Limb (tissue), 2 donors: ENCODE data around the gene CCL1.

ENCODE experiments used
- DNase-seq, 2 donors: peaks; one replicate each; pipeline ENCODE4 v3.0.0-alpha.2; 2016; ENCODE audit errors: extremely low spot score in 2 of 2

The CCL1 gene

GRCh38 chr17:34363183-34363661 lies at the start of gene CCL1:
TSS of gene CCL1 (minus strand) at chr17:34363233. CDS start at chr17:34363161, 72 bp downstream.
- DNase-seq: no peak

- no peak for DNase-seq
Measured at GRCh38 chr17:34412534-34412933, 49.5 kb upstream of the CCL1 start.

- no peak for DNase-seq
Measured at GRCh38 chr17:34411646-34412421, 48.8 kb upstream of the CCL1 start.

- no peak for DNase-seq
Measured at GRCh38 chr17:34409352-34409751, 46.3 kb upstream of the CCL1 start.

- DNase-seq: no peak
Measured at GRCh38 chr17:34408439-34408838, 45.4 kb upstream of the CCL1 start.

- no peak for DNase-seq
Measured at GRCh38 chr17:34406226-34406625, 43.2 kb upstream of the CCL1 start.

GRCh38 chr17:34403006-34403405 lies 40.0 kb upstream of the CCL1 start:
- DNase-seq: no peak

GRCh38 chr17:34401165-34401564 lies 38.1 kb upstream of the CCL1 start:
- no peak for DNase-seq

- DNase-seq: no peak
Measured at GRCh38 chr17:34400301-34400931, 37.4 kb upstream of the CCL1 start.

- DNase-seq: no peak
Measured at GRCh38 chr17:34399725-34400124, 36.7 kb upstream of the CCL1 start.

GRCh38 chr17:34398990-34399389 lies 36.0 kb upstream of the CCL1 start:
- no peak for DNase-seq

GRCh38 chr17:34397265-34397664 lies 34.2 kb upstream of the CCL1 start:
- no peak for DNase-seq

- DNase-seq: no peak
Measured at GRCh38 chr17:34393401-34393800, 30.4 kb upstream of the CCL1 start.

GRCh38 chr17:34391241-34391640 lies 28.2 kb upstream of the CCL1 start:
- DNase-seq: no peak

GRCh38 chr17:34390649-34391048 lies 27.6 kb upstream of the CCL1 start:
- DNase-seq: no peak

- DNase-seq: no peak
Measured at GRCh38 chr17:34389126-34389750, 26.2 kb upstream of the CCL1 start.

- DNase-seq: no peak
Measured at GRCh38 chr17:34387566-34387965, 24.5 kb upstream of the CCL1 start.

GRCh38 chr17:34386697-34387550 lies 23.9 kb upstream of the CCL1 start:
- DNase-seq: no peak

GRCh38 chr17:34386343-34386696 lies 23.3 kb upstream of the CCL1 start:
- no peak for DNase-seq

- no peak for DNase-seq
Measured at GRCh38 chr17:34384822-34385605, 22.0 kb upstream of the CCL1 start.

- no peak for DNase-seq
Measured at GRCh38 chr17:34384271-34384670, 21.2 kb upstream of the CCL1 start.
